ENCODE measurements around the gene MED15. TPM values are rescaled to one million over a fixed set of nuclear protein-coding genes. Genes with fewer than 3 reads are reported as not detected.

The MED15 gene
- total RNA-seq, 1 donor from 2014 or later: 74.3 TPM

DNA sequence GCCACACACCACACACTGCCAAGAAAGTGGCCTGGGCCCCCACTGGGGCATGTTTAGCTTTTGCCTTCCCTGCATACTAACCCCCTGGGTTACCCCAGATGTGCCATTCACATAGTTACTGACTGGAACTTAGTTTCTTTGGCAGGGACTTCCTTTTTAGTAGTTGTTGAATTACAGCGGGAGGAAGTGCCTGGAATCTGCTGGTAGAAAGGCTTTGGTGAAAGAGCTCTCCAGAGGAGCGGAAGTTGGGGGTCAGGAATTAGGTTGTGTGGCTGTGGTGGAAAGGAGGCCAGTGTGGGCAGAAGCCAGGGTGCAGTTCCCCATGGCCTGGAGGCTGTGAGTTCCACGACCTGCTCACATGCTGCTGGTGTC, 69.0 kb downstream of the MED15 start:
- Histone ChIP-seq H3K36me3 (ENCODE audit: control insufficient read depth, insufficient read depth, low read length) (no peaks in the 10 kb centered on the region), H3K4me3 (ENCODE audit: low read depth, low read length) (no peak overlapping the region), H3K27me3 (ENCODE audit: control insufficient read depth, insufficient read depth, low read length) (no peaks in the 10 kb centered on the region)
- TF ChIP-seq, protein P1, sequence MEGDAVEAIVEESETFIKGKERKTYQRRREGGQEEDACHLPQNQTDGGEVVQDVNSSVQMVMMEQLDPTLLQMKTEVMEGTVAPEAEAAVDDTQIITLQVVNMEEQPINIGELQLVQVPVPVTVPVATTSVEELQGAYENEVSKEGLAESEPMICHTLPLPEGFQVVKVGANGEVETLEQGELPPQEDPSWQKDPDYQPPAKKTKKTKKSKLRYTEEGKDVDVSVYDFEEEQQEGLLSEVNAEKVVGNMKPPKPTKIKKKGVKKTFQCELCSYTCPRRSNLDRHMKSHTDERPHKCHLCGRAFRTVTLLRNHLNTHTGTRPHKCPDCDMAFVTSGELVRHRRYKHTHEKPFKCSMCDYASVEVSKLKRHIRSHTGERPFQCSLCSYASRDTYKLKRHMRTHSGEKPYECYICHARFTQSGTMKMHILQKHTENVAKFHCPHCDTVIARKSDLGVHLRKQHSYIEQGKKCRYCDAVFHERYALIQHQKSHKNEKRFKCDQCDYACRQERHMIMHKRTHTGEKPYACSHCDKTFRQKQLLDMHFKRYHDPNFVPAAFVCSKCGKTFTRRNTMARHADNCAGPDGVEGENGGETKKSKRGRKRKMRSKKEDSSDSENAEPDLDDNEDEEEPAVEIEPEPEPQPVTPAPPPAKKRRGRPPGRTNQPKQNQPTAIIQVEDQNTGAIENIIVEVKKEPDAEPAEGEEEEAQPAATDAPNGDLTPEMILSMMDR (IDR thresholded peaks at IDR 0.05; ENCODE audit: insufficient read depth, low read length, poor library complexity, severe bottlenecking): no peak
- DNase-seq (ENCODE audit: low read depth): no peak

- TF ChIP-seq, protein P1 (IDR thresholded peaks at IDR 0.05; ENCODE audit: insufficient read depth, low read length, poor library complexity, severe bottlenecking): no peak
- DNase-seq (ENCODE audit: low read depth): no peak
- Histone ChIP-seq H3K4me3 (ENCODE audit: low read depth, low read length) (no peak overlapping the region), H3K36me3 (ENCODE audit: control insufficient read depth, insufficient read depth, low read length) (no peaks in the 10 kb centered on the region), H3K27me3 (ENCODE audit: control insufficient read depth, insufficient read depth, low read length) (no peaks in the 10 kb centered on the region)
Measured at GRCh38 chr22:20577045-20577444, 69.6 kb downstream of the MED15 start.

GRCh38 chr22:20577549-20577975, 70.2 kb downstream of the MED15 start:
- Histone ChIP-seq H3K4me3 (ENCODE audit: low read depth, low read length) (no peak overlapping the region), H3K36me3 (ENCODE audit: control insufficient read depth, insufficient read depth, low read length) (no peaks in the 10 kb centered on the region)

DNA sequence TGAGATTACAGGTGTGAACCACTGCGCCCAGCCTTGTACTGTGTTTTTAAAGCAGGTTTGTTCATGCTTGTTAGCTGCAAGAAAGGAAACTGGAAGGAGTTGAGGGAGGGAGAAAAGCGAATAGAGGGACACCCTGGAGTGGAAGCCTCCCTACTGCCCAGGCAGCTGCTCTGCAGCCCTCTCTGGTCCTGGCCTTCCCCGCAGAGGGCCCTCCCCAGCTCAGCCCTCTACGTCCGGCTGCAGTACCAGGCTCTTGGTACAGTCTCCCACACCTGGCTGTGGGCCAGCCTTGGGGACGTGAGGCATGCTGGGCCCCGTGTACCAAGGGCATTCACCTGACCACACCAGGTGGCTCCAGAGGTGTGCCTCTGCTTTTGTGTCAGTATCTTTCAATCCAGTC, 70.8 kb downstream of the MED15 start:
- H3K27me3 ChIP-seq (ENCODE audit: control insufficient read depth, insufficient read depth, low read length): no peaks in the 10 kb centered on the region
- no peak overlapping the region for H3K4me3 ChIP-seq (ENCODE audit: low read depth, low read length)
- no peak for DNase-seq (ENCODE audit: low read depth)
- no peaks in the 10 kb centered on the region for H3K36me3 ChIP-seq (ENCODE audit: control insufficient read depth, insufficient read depth, low read length)
- TF ChIP-seq, protein P1 (IDR thresholded peaks at IDR 0.05; ENCODE audit: insufficient read depth, low read length, poor library complexity, severe bottlenecking): no peak

More at GRCh38 chr22:20577549-20577975, 70.2 kb downstream of the MED15 start:
- TF ChIP-seq, protein P1 (IDR thresholded peaks at IDR 0.05; ENCODE audit: insufficient read depth, low read length, poor library complexity, severe bottlenecking): no peak
- no peak for DNase-seq (ENCODE audit: low read depth)
- H3K27me3 ChIP-seq (ENCODE audit: control insufficient read depth, insufficient read depth, low read length): no peaks in the 10 kb centered on the region

GRCh38 chr22:20578707-20579106, 71.3 kb downstream of the MED15 start:
- Histone ChIP-seq H3K4me3 (ENCODE audit: low read depth, low read length) (no peak overlapping the region), H3K27me3 (ENCODE audit: control insufficient read depth, insufficient read depth, low read length) (no peaks in the 10 kb centered on the region), H3K36me3 (ENCODE audit: control insufficient read depth, insufficient read depth, low read length) (no peaks in the 10 kb centered on the region)
- TF ChIP-seq, protein P1 (IDR thresholded peaks at IDR 0.05; ENCODE audit: insufficient read depth, low read length, poor library complexity, severe bottlenecking): no peak
- DNase-seq (ENCODE audit: low read depth): no peak
